ENCODE results near the gene EYA4.

EYA4 gene

GRCh38 chr6:133495205-133495903 is 254.2 kb downstream of the EYA4 start:
- Histone ChIP-seq H3K4me1 (ENCODE audit: control insufficient read depth in 1 of 2, insufficient read depth in 2 of 2, low read length in 2 of 2) (no peaks in the 10 kb centered on the region), H3K27ac (ENCODE audit: low read depth, low read length) (no peak overlapping the region), H3K18ac (ENCODE audit: low read length) (no peak overlapping the region), H3K4me3 (ENCODE audit: low read depth, low read length) (no peak overlapping the region), H4K91ac (ENCODE audit: low read depth, low read length) (no peak overlapping the region), H2BK5ac (ENCODE audit: low read depth, low read length, poor library complexity) (no peak overlapping the region), H4K8ac (ENCODE audit: low read depth, low read length) (no peak overlapping the region), H3K14ac (ENCODE audit: low read length) (no peak overlapping the region), H3K4me2 (ENCODE audit: low read length) (no peak overlapping the region), H3K9ac (ENCODE audit: low read length) (no peak overlapping the region), H2AFZ (ENCODE audit: insufficient read depth, low read length, poor library complexity) (no peak overlapping the region), H4K12ac (ENCODE audit: low read depth, low read length) (no peak overlapping the region), H3K27me3 (ENCODE audit: insufficient read depth, low read length) (no peaks in the 10 kb centered on the region), H3K79me1 (ENCODE audit: low read length) (no peaks in the 10 kb centered on the region), H2BK120ac (ENCODE audit: insufficient read depth, low read length, poor library complexity) (no peak overlapping the region), H3K4ac (ENCODE audit: low read depth, low read length) (no peak overlapping the region), H3K9me3 (ENCODE audit: insufficient read depth, low read depth, low read length) (no peaks in the 10 kb centered on the region), H2AK5ac (ENCODE audit: low read length) (no peak overlapping the region), H2BK12ac (ENCODE audit: low read length) (no peak overlapping the region), H3K79me2 (ENCODE audit: control insufficient read depth, insufficient read depth, low read length, poor library complexity) (no peaks in the 10 kb centered on the region), H3K36me3 (ENCODE audit: control insufficient read depth in 1 of 2, insufficient read depth in 2 of 2, low read length in 2 of 2) (no peaks in the 10 kb centered on the region), H3K23ac (ENCODE audit: low read length) (no peak overlapping the region)
- no CpG with 5 or more reads among the region's 1 CpG for WGBS (ENCODE audit: extremely low coverage, insufficient coverage, insufficient read length)
- peak in 1 of 2 donors; percentile 38 for DNase-seq

- Histone ChIP-seq H3K27ac (ENCODE audit: low read depth, low read length) (no peak overlapping the region), H3K79me2 (ENCODE audit: control insufficient read depth, insufficient read depth, low read length, poor library complexity) (no peaks in the 10 kb centered on the region), H3K27me3 (ENCODE audit: insufficient read depth, low read length) (no peaks in the 10 kb centered on the region), H2AK5ac (ENCODE audit: low read length) (no peak overlapping the region), H3K4ac (ENCODE audit: low read depth, low read length) (no peak overlapping the region), H2BK5ac (ENCODE audit: low read depth, low read length, poor library complexity) (no peak overlapping the region), H3K14ac (ENCODE audit: low read length) (no peak overlapping the region), H3K9me3 (ENCODE audit: insufficient read depth, low read depth, low read length) (no peaks in the 10 kb centered on the region), H2AFZ (ENCODE audit: insufficient read depth, low read length, poor library complexity) (no peak overlapping the region), H4K8ac (ENCODE audit: low read depth, low read length) (no peak overlapping the region), H3K4me2 (ENCODE audit: low read length) (no peak overlapping the region), H2BK12ac (ENCODE audit: low read length) (no peak overlapping the region), H3K23ac (ENCODE audit: low read length) (no peak overlapping the region), H3K4me1 (ENCODE audit: control insufficient read depth in 1 of 2, insufficient read depth in 2 of 2, low read length in 2 of 2) (peaks cover 0 to 3% of the 10 kb centered on the region in 2 experiments), H3K4me3 (ENCODE audit: low read depth, low read length) (no peak overlapping the region), H2BK120ac (ENCODE audit: insufficient read depth, low read length, poor library complexity) (no peak overlapping the region), H3K9ac (ENCODE audit: low read length) (no peak overlapping the region), H3K79me1 (ENCODE audit: low read length) (no peaks in the 10 kb centered on the region), H4K91ac (ENCODE audit: low read depth, low read length) (no peak overlapping the region), H4K12ac (ENCODE audit: low read depth, low read length) (no peak overlapping the region), H3K36me3 (ENCODE audit: control insufficient read depth in 1 of 2, insufficient read depth in 2 of 2, low read length in 2 of 2) (no peaks in the 10 kb centered on the region), H3K18ac (ENCODE audit: low read length) (no peak overlapping the region)
- WGBS (ENCODE audit: extremely low coverage, insufficient coverage, insufficient read length): no CpG with 5 or more reads among the region's 3 CpGs
- no peak for DNase-seq
These were observed 258.5 kb downstream of the EYA4 start for GRCh38 chr6:133499662-133500061.

- H3K18ac ChIP-seq (ENCODE audit: low read length): no peak overlapping the region
- no peak overlapping the region for H4K12ac ChIP-seq (ENCODE audit: low read depth, low read length)
- no peaks in the 10 kb centered on the region for H3K79me2 ChIP-seq (ENCODE audit: control insufficient read depth, insufficient read depth, low read length, poor library complexity)
- H3K23ac ChIP-seq (ENCODE audit: low read length): no peak overlapping the region
- H2BK12ac ChIP-seq (ENCODE audit: low read length): no peak overlapping the region
- H3K9me3 ChIP-seq (ENCODE audit: insufficient read depth, low read depth, low read length): no peaks in the 10 kb centered on the region
- peaks cover 0 to 3% of the 10 kb centered on the region in 2 experiments for H3K4me1 ChIP-seq (ENCODE audit: control insufficient read depth in 1 of 2, insufficient read depth in 2 of 2, low read length in 2 of 2)
- H3K9ac ChIP-seq (ENCODE audit: low read length): no peak overlapping the region
- no peak overlapping the region for H2BK120ac ChIP-seq (ENCODE audit: insufficient read depth, low read length, poor library complexity)
- no peak overlapping the region for H3K4ac ChIP-seq (ENCODE audit: low read depth, low read length)
- no peak overlapping the region for H2AK5ac ChIP-seq (ENCODE audit: low read length)
- no peaks in the 10 kb centered on the region for H3K27me3 ChIP-seq (ENCODE audit: insufficient read depth, low read length)
- no peak for DNase-seq
- WGBS (ENCODE audit: extremely low coverage, insufficient coverage, insufficient read length): no CpG with 5 or more reads among the region's 4 CpGs
- no peak overlapping the region for H4K8ac ChIP-seq (ENCODE audit: low read depth, low read length)
- no peak overlapping the region for H2AFZ ChIP-seq (ENCODE audit: insufficient read depth, low read length, poor library complexity)
- H4K91ac ChIP-seq (ENCODE audit: low read depth, low read length): no peak overlapping the region
- no peak overlapping the region for H2BK5ac ChIP-seq (ENCODE audit: low read depth, low read length, poor library complexity)
- no peak overlapping the region for H3K14ac ChIP-seq (ENCODE audit: low read length)
- H3K79me1 ChIP-seq (ENCODE audit: low read length): no peaks in the 10 kb centered on the region
- H3K27ac ChIP-seq (ENCODE audit: low read depth, low read length): no peak overlapping the region
- H3K4me2 ChIP-seq (ENCODE audit: low read length): no peak overlapping the region
- H3K4me3 ChIP-seq (ENCODE audit: low read depth, low read length): no peak overlapping the region
- no peaks in the 10 kb centered on the region for H3K36me3 ChIP-seq (ENCODE audit: control insufficient read depth in 1 of 2, insufficient read depth in 2 of 2, low read length in 2 of 2)
These were observed 260.6 kb downstream of the EYA4 start for GRCh38 chr6:133501675-133502270.

- Histone ChIP-seq H3K4me2 (ENCODE audit: low read length) (no peak overlapping the region), H3K18ac (ENCODE audit: low read length) (no peak overlapping the region), H3K36me3 (ENCODE audit: control insufficient read depth in 1 of 2, insufficient read depth in 2 of 2, low read length in 2 of 2) (no peaks in the 10 kb centered on the region), H2BK120ac (ENCODE audit: insufficient read depth, low read length, poor library complexity) (no peak overlapping the region), H3K79me2 (ENCODE audit: control insufficient read depth, insufficient read depth, low read length, poor library complexity) (no peaks in the 10 kb centered on the region), H3K27me3 (ENCODE audit: insufficient read depth, low read length) (no peaks in the 10 kb centered on the region), H3K9ac (ENCODE audit: low read length) (no peak overlapping the region), H2AK5ac (ENCODE audit: low read length) (no peak overlapping the region), H3K4me3 (ENCODE audit: low read depth, low read length) (no peak overlapping the region), H3K14ac (ENCODE audit: low read length) (no peak overlapping the region), H4K8ac (ENCODE audit: low read depth, low read length) (no peak overlapping the region), H4K12ac (ENCODE audit: low read depth, low read length) (no peak overlapping the region), H4K91ac (ENCODE audit: low read depth, low read length) (no peak overlapping the region), H3K4me1 (ENCODE audit: control insufficient read depth in 1 of 2, insufficient read depth in 2 of 2, low read length in 2 of 2) (peaks cover 0 to 3% of the 10 kb centered on the region in 2 experiments), H3K79me1 (ENCODE audit: low read length) (no peaks in the 10 kb centered on the region), H2BK12ac (ENCODE audit: low read length) (no peak overlapping the region), H3K27ac (ENCODE audit: low read depth, low read length) (peak overlapping the region; percentile 19), H2BK5ac (ENCODE audit: low read depth, low read length, poor library complexity) (peak overlapping the region; percentile 57), H3K23ac (ENCODE audit: low read length) (no peak overlapping the region), H2AFZ (ENCODE audit: insufficient read depth, low read length, poor library complexity) (no peak overlapping the region), H3K9me3 (ENCODE audit: insufficient read depth, low read depth, low read length) (no peaks in the 10 kb centered on the region), H3K4ac (ENCODE audit: low read depth, low read length) (no peak overlapping the region)
- WGBS (ENCODE audit: extremely low coverage, insufficient coverage, insufficient read length): no CpG with 5 or more reads among the region's 2 CpGs
- peak; percentile 76 to 85 for DNase-seq
These were observed 261.5 kb downstream of the EYA4 start for GRCh38 chr6:133502441-133503335.
